Nephron (organoid): Measurements from ENCODE around the gene CD3E.

ENCODE experiments used
- H3K27ac Mint-ChIP-seq, 3 experiments: 2 replicates each; pipeline ENCODE4 v1.8.0; 2020; ENCODE audit warnings: mixed read lengths in 3 of 3, mild to moderate bottlenecking in 2 of 3, moderate library complexity in 1 of 3
- H3K27me3 Mint-ChIP-seq: 2 replicates; pipeline ENCODE4 v1.8.0; 2021; ENCODE audit warnings: low read depth, mild to moderate bottlenecking, moderate library complexity, mixed read lengths
- H3K36me3 Mint-ChIP-seq: 2 replicates; pipeline ENCODE4 v1.8.0; 2020; ENCODE audit warnings: low read depth, mixed read lengths
- H3K4me1 Mint-ChIP-seq: 2 replicates; pipeline ENCODE4 v1.8.0; 2020; ENCODE audit warnings: mixed read lengths
- H3K4me3 Mint-ChIP-seq, 3 experiments: 2 replicates each; pipeline ENCODE4 v1.8.0; 2020; ENCODE audit warnings: mild to moderate bottlenecking in 3 of 3, mixed read lengths in 3 of 3, moderate library complexity in 2 of 3
- H3K9me3 Mint-ChIP-seq: 2 replicates; pipeline ENCODE4 v1.8.0; 2020; ENCODE audit warnings: mixed read lengths
- TF ChIP-seq, protein P1 (sequence below), 3 experiments: fragments of 200-600 bp; sonication (generic); IDR thresholded peaks; one replicate each; pipeline ENCODE4 v1.5.0; 2021; ENCODE audit warnings: antibody characterized with exemption in 3 of 3; ENCODE audit not compliant: unreplicated experiment in 3 of 3

CD3E gene

GRCh38 chr11:118358071-118358470, 53.5 kb downstream of the CD3E start:
- peaks cover 15% of the 10 kb centered on the region for H3K27me3 Mint-ChIP-seq
- no peak overlapping the region for H3K4me3 Mint-ChIP-seq
- H3K9me3 Mint-ChIP-seq = no peaks in the 10 kb centered on the region
- no peaks in the 10 kb centered on the region for H3K36me3 Mint-ChIP-seq
- H3K4me1 Mint-ChIP-seq = peaks cover 10% of the 10 kb centered on the region
- TF ChIP-seq, protein P1, sequence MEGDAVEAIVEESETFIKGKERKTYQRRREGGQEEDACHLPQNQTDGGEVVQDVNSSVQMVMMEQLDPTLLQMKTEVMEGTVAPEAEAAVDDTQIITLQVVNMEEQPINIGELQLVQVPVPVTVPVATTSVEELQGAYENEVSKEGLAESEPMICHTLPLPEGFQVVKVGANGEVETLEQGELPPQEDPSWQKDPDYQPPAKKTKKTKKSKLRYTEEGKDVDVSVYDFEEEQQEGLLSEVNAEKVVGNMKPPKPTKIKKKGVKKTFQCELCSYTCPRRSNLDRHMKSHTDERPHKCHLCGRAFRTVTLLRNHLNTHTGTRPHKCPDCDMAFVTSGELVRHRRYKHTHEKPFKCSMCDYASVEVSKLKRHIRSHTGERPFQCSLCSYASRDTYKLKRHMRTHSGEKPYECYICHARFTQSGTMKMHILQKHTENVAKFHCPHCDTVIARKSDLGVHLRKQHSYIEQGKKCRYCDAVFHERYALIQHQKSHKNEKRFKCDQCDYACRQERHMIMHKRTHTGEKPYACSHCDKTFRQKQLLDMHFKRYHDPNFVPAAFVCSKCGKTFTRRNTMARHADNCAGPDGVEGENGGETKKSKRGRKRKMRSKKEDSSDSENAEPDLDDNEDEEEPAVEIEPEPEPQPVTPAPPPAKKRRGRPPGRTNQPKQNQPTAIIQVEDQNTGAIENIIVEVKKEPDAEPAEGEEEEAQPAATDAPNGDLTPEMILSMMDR (IDR thresholded peaks at IDR 0.05; ENCODE audit: unreplicated experiment in 3 of 3) = no peak
- no peak overlapping the region for H3K27ac Mint-ChIP-seq

GRCh38 chr11:118359295-118359958, 54.9 kb downstream of the CD3E start, which contains the start of gene UBE4A:
Gene UBE4A (plus strand): TSS chr11:118359600. CDS start chr11:118365081, 5,481 bp downstream.
- H3K36me3 Mint-ChIP-seq = peaks cover 3% of the 10 kb centered on the region
- TF ChIP-seq, protein P1 (IDR thresholded peaks at IDR 0.05; ENCODE audit: unreplicated experiment in 3 of 3) = no peak
- H3K27me3 Mint-ChIP-seq = peaks cover 7% of the 10 kb centered on the region
- peak within 1 kb of the TSS; percentile 80 to 93 (median 85) for H3K27ac Mint-ChIP-seq
- peaks cover 10% of the 10 kb centered on the region for H3K4me1 Mint-ChIP-seq
- H3K9me3 Mint-ChIP-seq = no peaks in the 10 kb centered on the region
- H3K4me3 Mint-ChIP-seq = peak within 1 kb of the TSS; percentile 98 to 99 (median 98)

DNA sequence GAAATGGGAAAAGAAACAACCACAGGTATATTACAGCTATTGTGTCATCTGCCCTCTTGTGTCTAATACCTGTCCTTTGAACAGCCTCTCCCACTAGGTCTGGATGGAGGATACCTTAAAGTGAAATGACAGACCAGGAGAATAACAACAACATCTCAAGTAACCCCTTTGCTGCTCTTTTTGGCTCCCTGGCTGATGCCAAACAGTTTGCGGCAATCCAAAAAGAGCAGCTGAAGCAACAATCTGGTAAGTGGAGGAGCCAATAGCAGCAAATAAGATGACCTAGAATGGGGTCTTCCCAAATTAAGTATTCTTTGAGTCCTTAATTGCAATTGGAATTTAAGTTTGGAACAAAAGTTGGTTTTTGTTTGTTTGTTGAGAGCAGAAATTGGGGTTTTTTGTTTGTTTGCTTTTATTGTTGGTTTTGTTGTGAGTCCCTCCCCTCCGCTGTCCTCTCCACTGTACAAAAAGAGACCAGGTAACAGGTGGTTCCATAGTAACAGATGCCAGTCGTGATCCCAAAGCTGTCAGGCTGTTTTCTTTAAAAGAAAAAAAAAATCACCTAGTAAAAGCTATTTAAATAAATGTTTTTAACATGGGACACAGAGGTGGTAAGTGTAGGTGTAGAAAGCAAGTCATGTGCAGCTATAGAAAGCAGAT, 60.6 kb downstream of the CD3E start:
- no peak overlapping the region for H3K4me3 Mint-ChIP-seq
- peaks cover 7% of the 10 kb centered on the region for H3K4me1 Mint-ChIP-seq
- H3K9me3 Mint-ChIP-seq = no peaks in the 10 kb centered on the region
- H3K36me3 Mint-ChIP-seq = peaks cover 41% of the 10 kb centered on the region
- TF ChIP-seq, protein P1 (IDR thresholded peaks at IDR 0.05; ENCODE audit: unreplicated experiment in 3 of 3) = no peak
- no peak overlapping the region for H3K27ac Mint-ChIP-seq
- no peaks in the 10 kb centered on the region for H3K27me3 Mint-ChIP-seq
